Mesendoderm (in vitro differentiated cells): ENCODE results near the gene ZNF2.
A peak's percentile ranks its signal among the peaks of the same experiment; 100 is the strongest.

Experiments
- DNase-seq: peaks from one replicate; pipeline ENCODE4 v3.0.0; 2013
- H2AK5ac ChIP-seq: 2 replicates; pipeline ENCODE4 v1.6.1; 2013; ENCODE audit warnings: low read length, inconsistent platforms
- H2BK120ac ChIP-seq: 2 replicates; pipeline ENCODE4 v1.6.1; 2013; ENCODE audit warnings: low read depth, mild to moderate bottlenecking, low read length, moderate library complexity, mixed read lengths
- H2BK15ac ChIP-seq: replicated peaks from 2 replicates; pipeline ENCODE4 v1.6.1; 2013; ENCODE audit warnings: low read depth, mild to moderate bottlenecking, moderate library complexity
- H2BK5ac ChIP-seq: 2 replicates; pipeline ENCODE4 v1.6.1; 2013; ENCODE audit warnings: low read length, inconsistent platforms
- H3K18ac ChIP-seq: 2 replicates; pipeline ENCODE4 v1.6.1; 2013; ENCODE audit warnings: mild to moderate bottlenecking, low read length, mixed read lengths
- H3K23ac ChIP-seq: one replicate; pipeline ENCODE4 v1.6.1; 2013; ENCODE audit warnings: low read length
- H3K27ac ChIP-seq: 2 replicates; pipeline ENCODE4 v1.5.1; 2013; ENCODE audit warnings: low read depth, mild to moderate bottlenecking, inconsistent platforms, low read length, moderate library complexity
- H3K27me3 ChIP-seq: 2 replicates; pipeline ENCODE4 v1.6.1; 2013; ENCODE audit warnings: low read length, control low read depth, mild to moderate bottlenecking, inconsistent platforms; ENCODE audit not compliant: insufficient read depth, poor library complexity
- H3K36me3 ChIP-seq: 2 replicates; pipeline ENCODE4 v1.6.1; 2013; ENCODE audit warnings: low read length, inconsistent platforms; ENCODE audit not compliant: control insufficient read depth, insufficient read depth
- H3K4ac ChIP-seq: one replicate; pipeline ENCODE4 v1.6.1; 2013; ENCODE audit warnings: low read depth, mild to moderate bottlenecking, low read length, moderate library complexity
- H3K4me1 ChIP-seq: 2 replicates; pipeline ENCODE4 v1.6.1; 2013; ENCODE audit warnings: low read depth, low read length, inconsistent platforms; ENCODE audit not compliant: control insufficient read depth
- H3K4me2 ChIP-seq: 2 replicates; pipeline ENCODE4 v1.6.1; 2013; ENCODE audit warnings: low read length
- H3K4me3 ChIP-seq: 2 replicates; pipeline ENCODE4 v1.5.1; 2013; ENCODE audit warnings: mild to moderate bottlenecking, low read length
- H3K56ac ChIP-seq: one replicate; pipeline ENCODE4 v1.6.1; 2013; ENCODE audit warnings: low read length
- H3K79me1 ChIP-seq: 2 replicates; pipeline ENCODE4 v1.6.1; 2013; ENCODE audit warnings: low read length, inconsistent platforms
- H3K79me2 ChIP-seq: 2 replicates; pipeline ENCODE4 v1.6.1; 2013; ENCODE audit warnings: mild to moderate bottlenecking, low read length; ENCODE audit not compliant: control insufficient read depth, insufficient read depth
- H3K9ac ChIP-seq: 2 replicates; pipeline ENCODE4 v1.6.1; 2013; ENCODE audit warnings: low read length, inconsistent platforms
- H4K5ac ChIP-seq: one replicate; pipeline ENCODE4 v1.6.1; 2013; ENCODE audit warnings: low read length
- H4K8ac ChIP-seq: one replicate; pipeline ENCODE4 v1.6.1; 2013; ENCODE audit warnings: low read depth, mild to moderate bottlenecking, control low read depth, low read length, moderate library complexity
- WGBS: extraction: QIAGEN DNeasy Blood & Tissue Kit; methylation state at CpG from one replicate; pipeline ENCODE4 v1.1.7; 2013; ENCODE audit warnings: low lambda C conversion rate, missing lambda C conversion rate; ENCODE audit not compliant: insufficient coverage; ENCODE audit errors: extremely low coverage; 5-methylcytosine and 5-hydroxymethylcytosine counted together

Gene ZNF2

DNA sequence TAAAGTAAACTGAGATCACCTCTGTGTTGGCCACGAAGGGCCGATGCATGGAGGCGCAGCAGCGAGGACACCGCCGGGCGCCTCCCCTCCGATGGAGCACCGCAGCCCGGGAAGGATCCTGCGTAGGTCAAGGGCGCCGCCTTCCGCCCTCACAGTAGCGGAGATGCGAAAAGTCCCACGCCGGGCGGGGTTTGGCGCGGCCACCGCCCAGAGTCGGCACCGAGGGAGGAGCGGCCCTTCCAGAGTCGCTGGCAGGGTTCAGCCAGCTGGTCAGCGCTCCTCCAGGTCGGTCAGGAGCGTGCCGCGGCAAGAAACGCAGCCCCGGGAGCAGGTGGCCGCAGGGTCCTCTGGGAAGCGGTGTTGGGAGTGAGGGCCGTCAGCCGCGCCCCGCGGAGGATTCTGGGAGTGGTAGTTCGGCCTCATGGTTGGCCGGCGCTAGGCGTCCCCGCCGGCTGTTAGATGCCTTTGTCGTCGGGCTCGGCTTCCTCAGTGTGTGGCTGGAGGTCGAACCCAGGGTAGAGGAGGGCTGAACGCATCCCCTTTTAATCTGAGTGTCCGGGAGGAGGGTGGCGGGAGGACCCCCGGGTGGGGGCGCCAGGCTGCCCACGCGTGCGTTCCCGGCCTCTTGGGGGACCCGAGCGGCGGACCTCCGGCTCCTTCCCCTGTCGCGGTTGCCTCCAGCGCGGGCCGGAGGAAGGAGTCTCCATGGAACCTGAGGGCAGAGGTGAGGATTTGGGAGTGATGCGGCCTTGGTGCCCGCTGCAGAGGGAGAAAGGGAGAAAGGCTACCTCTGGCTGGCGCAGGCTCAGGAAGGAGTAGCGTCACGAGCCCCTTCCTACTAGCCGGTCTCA, 41.7 kb downstream of the ZNF2 start, which contains the start of gene ZNF892:
TSS of gene ZNF892 (plus strand) at position 411 of the 851 bp plus-strand sequence. CDS start at position 706, 295 bp downstream.
- Histone ChIP-seq H3K79me2 (no peaks in the 10 kb centered on the region), H2AK5ac (no peak within 1 kb of the TSS), H3K4me3 (peak within 1 kb of the TSS; percentile 36), H2BK5ac (no peak within 1 kb of the TSS), H3K4ac (no peak within 1 kb of the TSS), H3K4me1 (peaks cover 4% of the 10 kb centered on the region), H3K36me3 (peaks cover 3% of the 10 kb centered on the region), H3K4me2 (peak within 1 kb of the TSS; percentile 12), H3K9ac (peak within 1 kb of the TSS; percentile 62), H2BK15ac (no peak within 1 kb of the TSS), H3K79me1 (peaks cover 1% of the 10 kb centered on the region), H3K27me3 (no peaks in the 10 kb centered on the region), H2BK120ac (no peak within 1 kb of the TSS), H3K23ac (no peak within 1 kb of the TSS), H4K8ac (no peak within 1 kb of the TSS), H3K27ac (peak within 1 kb of the TSS; percentile 37), H4K5ac (no peak within 1 kb of the TSS), H3K18ac (no peak within 1 kb of the TSS), H3K56ac (peak within 1 kb of the TSS; percentile 81)
- peak; percentile 97 for DNase-seq
- WGBS, result no CpG with 5 or more reads among the region's 74 CpGs

- Histone ChIP-seq H3K79me1 (peaks cover 1% of the 10 kb centered on the region), H4K8ac (no peak overlapping the region), H3K4me3 (peak overlapping the region; percentile 36), H3K4ac (no peak overlapping the region), H3K79me2 (no peaks in the 10 kb centered on the region), H2AK5ac (no peak overlapping the region), H3K27me3 (no peaks in the 10 kb centered on the region), H3K36me3 (peaks cover 3% of the 10 kb centered on the region), H3K23ac (no peak overlapping the region), H2BK120ac (no peak overlapping the region), H3K27ac (no peak overlapping the region), H3K9ac (peak overlapping the region; percentile 62), H3K18ac (no peak overlapping the region), H3K56ac (peak overlapping the region; percentile 81), H2BK15ac (no peak overlapping the region), H3K4me2 (peak overlapping the region; percentile 12), H2BK5ac (no peak overlapping the region), H3K4me1 (peaks cover 4% of the 10 kb centered on the region), H4K5ac (no peak overlapping the region)
- WGBS, result no CpG with 5 or more reads among the region's 6 CpGs
- no peak for DNase-seq
These were observed 42.5 kb downstream of the ZNF2 start for GRCh38 chr2:95208106-95208505.

DNA sequence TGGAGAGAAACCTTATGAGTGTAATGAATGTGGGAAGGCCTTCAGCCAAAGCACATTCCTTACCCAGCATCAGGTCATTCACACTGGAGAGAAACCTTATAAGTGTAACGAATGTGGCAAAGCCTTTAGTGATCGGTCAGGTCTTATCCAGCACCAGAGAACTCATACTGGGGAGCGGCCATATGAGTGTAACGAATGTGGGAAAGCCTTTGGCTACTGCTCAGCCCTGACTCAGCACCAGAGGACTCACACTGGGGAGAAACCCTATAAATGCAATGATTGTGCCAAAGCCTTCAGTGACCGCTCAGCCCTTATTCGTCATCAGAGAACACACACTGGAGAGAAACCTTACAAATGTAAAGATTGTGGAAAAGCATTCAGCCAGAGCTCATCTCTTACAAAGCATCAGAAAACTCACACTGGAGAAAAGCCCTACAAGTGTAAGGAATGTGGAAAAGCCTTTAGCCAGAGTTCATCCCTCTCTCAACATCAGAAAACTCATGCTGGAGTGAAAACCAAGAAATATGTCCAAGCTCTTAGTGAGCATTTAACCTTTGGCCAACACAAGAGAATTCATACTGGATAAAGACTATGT, 49.5 kb downstream of the ZNF2 start:
- no CpG with 5 or more reads among the region's 6 CpGs for WGBS
- no peak overlapping the region for H4K5ac ChIP-seq
- no peaks in the 10 kb centered on the region for H3K4me1 ChIP-seq
- H4K8ac ChIP-seq, result no peak overlapping the region
- no peak overlapping the region for H3K18ac ChIP-seq
- no peaks in the 10 kb centered on the region for H3K27me3 ChIP-seq
- H2AK5ac ChIP-seq, result no peak overlapping the region
- no peak overlapping the region for H3K4me2 ChIP-seq
- H3K27ac ChIP-seq, result no peak overlapping the region
- no peaks in the 10 kb centered on the region for H3K79me1 ChIP-seq
- H2BK120ac ChIP-seq, result no peak overlapping the region
- H3K23ac ChIP-seq, result no peak overlapping the region
- no peaks in the 10 kb centered on the region for H3K79me2 ChIP-seq
- H3K4me3 ChIP-seq, result peak overlapping the region; percentile 18
- H3K56ac ChIP-seq, result no peak overlapping the region
- H2BK5ac ChIP-seq, result no peak overlapping the region
- no peak overlapping the region for H2BK15ac ChIP-seq
- no peak overlapping the region for H3K9ac ChIP-seq
- H3K4ac ChIP-seq, result no peak overlapping the region
- peak; percentile 13 for DNase-seq
- H3K36me3 ChIP-seq, result peaks cover 6% of the 10 kb centered on the region

GRCh38 chr2:95220449-95220848, 54.8 kb downstream of the ZNF2 start:
- H3K4me1 ChIP-seq, result no peaks in the 10 kb centered on the region
- no peak overlapping the region for H2BK5ac ChIP-seq
- H4K8ac ChIP-seq, result no peak overlapping the region
- no peaks in the 10 kb centered on the region for H3K79me2 ChIP-seq
- H3K56ac ChIP-seq, result no peak overlapping the region
- H3K79me1 ChIP-seq, result no peaks in the 10 kb centered on the region
- no peak overlapping the region for H3K4me3 ChIP-seq
- H3K4me2 ChIP-seq, result no peak overlapping the region
- no peak for DNase-seq
- H3K18ac ChIP-seq, result no peak overlapping the region
- no peak overlapping the region for H2BK15ac ChIP-seq
- no CpG with 5 or more reads among the region's 3 CpGs for WGBS
- H2BK120ac ChIP-seq, result no peak overlapping the region
- no peak overlapping the region for H3K4ac ChIP-seq
- no peak overlapping the region for H3K9ac ChIP-seq
- H2AK5ac ChIP-seq, result no peak overlapping the region
- H3K23ac ChIP-seq, result no peak overlapping the region
- H3K27ac ChIP-seq, result no peak overlapping the region
- H3K27me3 ChIP-seq, result no peaks in the 10 kb centered on the region
- H3K36me3 ChIP-seq, result no peaks in the 10 kb centered on the region
- H4K5ac ChIP-seq, result no peak overlapping the region

DNA sequence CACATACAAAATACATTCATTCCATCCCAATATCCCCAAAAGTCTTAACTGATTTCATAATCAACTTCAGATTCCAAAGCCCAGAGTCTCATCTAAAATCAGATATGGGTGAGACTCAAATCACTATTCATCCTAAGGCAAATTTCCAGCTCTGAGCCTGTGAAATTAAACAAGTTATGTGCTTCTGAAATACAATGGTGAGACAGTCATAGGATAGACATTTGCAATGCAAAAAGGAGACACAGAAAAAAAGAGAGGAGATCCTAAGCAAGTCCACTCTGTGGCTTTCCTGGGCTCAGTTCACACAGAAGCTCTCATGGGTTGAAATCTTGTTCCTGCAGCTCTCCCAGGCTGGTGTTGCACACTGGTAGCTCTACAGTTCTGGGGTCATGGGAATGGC, 60.0 kb downstream of the ZNF2 start:
- H3K56ac ChIP-seq, result no peak overlapping the region
- no peak overlapping the region for H4K8ac ChIP-seq
- no peaks in the 10 kb centered on the region for H3K27me3 ChIP-seq
- H4K5ac ChIP-seq, result no peak overlapping the region
- no peak overlapping the region for H3K27ac ChIP-seq
- no peak overlapping the region for H2AK5ac ChIP-seq
- H3K9ac ChIP-seq, result no peak overlapping the region
- no peak overlapping the region for H3K18ac ChIP-seq
- no peaks in the 10 kb centered on the region for H3K79me2 ChIP-seq
- no peak overlapping the region for H3K4me3 ChIP-seq
- no peaks in the 10 kb centered on the region for H3K4me1 ChIP-seq
- no peak overlapping the region for H3K4ac ChIP-seq
- H3K36me3 ChIP-seq, result no peaks in the 10 kb centered on the region
- H2BK5ac ChIP-seq, result no peak overlapping the region
- H3K79me1 ChIP-seq, result no peaks in the 10 kb centered on the region
- no peak overlapping the region for H3K4me2 ChIP-seq
- no peak overlapping the region for H3K23ac ChIP-seq
- no peak overlapping the region for H2BK15ac ChIP-seq
- H2BK120ac ChIP-seq, result no peak overlapping the region
- no peak for DNase-seq
